ENCODE data around the gene MRPL16. TPM values are rescaled to one million over a fixed set of nuclear protein-coding genes. Genes with fewer than 3 reads are reported as not detected.
A peak's percentile ranks its signal among the peaks of the same experiment; 100 is the strongest.

MRPL16 gene
- total and polyA plus RNA-seq, 12 donors = 69.9 to 108 (median 89.2) TPM

DNA sequence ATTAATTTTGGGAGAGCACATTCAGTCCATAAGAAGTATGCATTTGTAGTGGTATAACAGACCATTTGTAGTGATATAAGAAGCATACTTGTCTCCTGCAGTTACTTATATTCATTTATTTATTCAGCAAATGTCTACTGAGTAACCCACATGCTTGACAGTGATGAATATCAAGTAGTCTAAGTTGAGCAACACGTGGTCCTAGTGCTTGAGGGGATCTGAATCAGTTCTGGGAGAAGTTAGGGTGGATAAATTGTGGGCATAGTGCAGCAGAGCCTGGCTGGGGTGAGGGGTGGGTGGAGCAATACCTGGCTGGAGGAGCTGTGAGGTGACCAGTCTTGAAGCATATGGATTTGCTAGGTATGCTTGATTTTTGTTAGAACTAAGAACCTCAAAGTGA is 31.1 kb downstream of the MRPL16 start:
- H3K4me1 ChIP-seq = peaks cover 0 to 35% (median 0%) of the 10 kb centered on the region in 9 donors
- no peaks in the 10 kb centered on the region for H3K9me3 ChIP-seq
- H3K36me3 ChIP-seq = peaks cover 0 to 45% (median 11%) of the 10 kb centered on the region in 9 donors
- ATAC-seq (no peak), DNase-seq (no peak)
- no peaks in the 10 kb centered on the region for H3K27me3 ChIP-seq
- intact Hi-C loops (cut with DNase I) = no loop called here
- H3K4me3 ChIP-seq = no peak overlapping the region
- H3K27ac ChIP-seq = no peak overlapping the region
- TF ChIP-seq, protein P1, sequence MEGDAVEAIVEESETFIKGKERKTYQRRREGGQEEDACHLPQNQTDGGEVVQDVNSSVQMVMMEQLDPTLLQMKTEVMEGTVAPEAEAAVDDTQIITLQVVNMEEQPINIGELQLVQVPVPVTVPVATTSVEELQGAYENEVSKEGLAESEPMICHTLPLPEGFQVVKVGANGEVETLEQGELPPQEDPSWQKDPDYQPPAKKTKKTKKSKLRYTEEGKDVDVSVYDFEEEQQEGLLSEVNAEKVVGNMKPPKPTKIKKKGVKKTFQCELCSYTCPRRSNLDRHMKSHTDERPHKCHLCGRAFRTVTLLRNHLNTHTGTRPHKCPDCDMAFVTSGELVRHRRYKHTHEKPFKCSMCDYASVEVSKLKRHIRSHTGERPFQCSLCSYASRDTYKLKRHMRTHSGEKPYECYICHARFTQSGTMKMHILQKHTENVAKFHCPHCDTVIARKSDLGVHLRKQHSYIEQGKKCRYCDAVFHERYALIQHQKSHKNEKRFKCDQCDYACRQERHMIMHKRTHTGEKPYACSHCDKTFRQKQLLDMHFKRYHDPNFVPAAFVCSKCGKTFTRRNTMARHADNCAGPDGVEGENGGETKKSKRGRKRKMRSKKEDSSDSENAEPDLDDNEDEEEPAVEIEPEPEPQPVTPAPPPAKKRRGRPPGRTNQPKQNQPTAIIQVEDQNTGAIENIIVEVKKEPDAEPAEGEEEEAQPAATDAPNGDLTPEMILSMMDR (IDR thresholded peaks at IDR 0.05) = no peak
- 59 to 68% methylated on average over 1 of the region's 1 CpG for WGBS, 2 donors

DNA sequence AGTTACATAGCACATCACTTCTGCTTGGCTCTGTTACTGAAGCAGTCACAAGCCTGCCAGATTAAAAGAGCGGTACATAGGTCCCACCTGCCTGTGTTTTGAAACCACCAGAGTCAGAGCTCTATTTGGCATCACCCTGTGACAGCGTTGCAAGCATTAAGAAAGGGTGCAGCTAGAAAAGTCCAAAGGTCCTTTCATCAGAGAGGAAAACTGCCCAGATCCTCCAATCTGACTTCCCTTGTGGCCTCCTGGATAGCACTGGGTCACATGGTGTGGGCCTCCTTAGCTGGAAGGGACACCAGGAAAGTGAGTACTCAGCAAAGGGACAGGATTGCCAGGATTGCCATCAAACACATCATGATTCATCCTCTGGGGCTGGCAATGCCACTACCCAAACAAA is 32.5 kb downstream of the MRPL16 start:
- intact Hi-C loops (cut with DNase I) = no loop called here
- peak in 1 of 8 donors; percentile 48 for ATAC-seq
- H3K9me3 ChIP-seq = no peaks in the 10 kb centered on the region
- no peak for DNase-seq
- WGBS, 2 donors = 78 to 86% methylated on average over 2 of the region's 2 CpGs
- TF ChIP-seq, protein P1 (IDR thresholded peaks at IDR 0.05) = no peak
- H3K36me3 ChIP-seq = peaks cover 0 to 59% (median 22%) of the 10 kb centered on the region in 9 donors
- no peaks in the 10 kb centered on the region for H3K27me3 ChIP-seq
- peaks cover 0 to 30% (median 5%) of the 10 kb centered on the region in 9 donors for H3K4me1 ChIP-seq
- no peak overlapping the region for H3K27ac ChIP-seq
- no peak overlapping the region for H3K4me3 ChIP-seq

DNA sequence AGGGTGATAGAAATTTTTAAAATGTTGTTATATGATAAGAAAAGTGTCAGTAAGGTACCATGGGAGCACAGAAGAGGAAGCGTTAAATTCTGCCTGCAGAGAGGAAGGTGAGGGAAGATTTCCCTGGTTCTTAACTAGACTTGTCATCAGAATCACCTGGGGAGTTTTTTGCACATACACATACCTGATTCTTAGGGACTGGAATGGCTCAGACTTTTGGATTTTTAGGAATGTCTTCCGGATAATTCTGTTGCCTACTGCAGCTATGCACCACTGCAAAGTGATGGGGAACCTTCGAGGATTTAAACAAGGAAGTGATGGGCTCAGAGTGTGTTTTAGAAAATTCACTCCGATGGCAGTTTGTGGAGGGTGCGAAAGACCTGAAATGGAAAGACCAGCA is 33.5 kb downstream of the MRPL16 start:
- no peak overlapping the region for H3K4me3 ChIP-seq
- ATAC-seq = no peak
- intact Hi-C loops (cut with DNase I) = no loop called here
- WGBS, 2 donors = 86 to 90% methylated on average over 5 of the region's 5 CpGs
- H3K36me3 ChIP-seq = peaks cover 0 to 61% (median 22%) of the 10 kb centered on the region in 9 donors
- no peaks in the 10 kb centered on the region for H3K27me3 ChIP-seq
- H3K4me1 ChIP-seq = peaks cover 0 to 39% (median 12%) of the 10 kb centered on the region in 9 donors
- no peak overlapping the region for H3K27ac ChIP-seq
- no peaks in the 10 kb centered on the region for H3K9me3 ChIP-seq
- no peak for DNase-seq
- TF ChIP-seq, protein P1 (IDR thresholded peaks at IDR 0.05) = no peak

DNA sequence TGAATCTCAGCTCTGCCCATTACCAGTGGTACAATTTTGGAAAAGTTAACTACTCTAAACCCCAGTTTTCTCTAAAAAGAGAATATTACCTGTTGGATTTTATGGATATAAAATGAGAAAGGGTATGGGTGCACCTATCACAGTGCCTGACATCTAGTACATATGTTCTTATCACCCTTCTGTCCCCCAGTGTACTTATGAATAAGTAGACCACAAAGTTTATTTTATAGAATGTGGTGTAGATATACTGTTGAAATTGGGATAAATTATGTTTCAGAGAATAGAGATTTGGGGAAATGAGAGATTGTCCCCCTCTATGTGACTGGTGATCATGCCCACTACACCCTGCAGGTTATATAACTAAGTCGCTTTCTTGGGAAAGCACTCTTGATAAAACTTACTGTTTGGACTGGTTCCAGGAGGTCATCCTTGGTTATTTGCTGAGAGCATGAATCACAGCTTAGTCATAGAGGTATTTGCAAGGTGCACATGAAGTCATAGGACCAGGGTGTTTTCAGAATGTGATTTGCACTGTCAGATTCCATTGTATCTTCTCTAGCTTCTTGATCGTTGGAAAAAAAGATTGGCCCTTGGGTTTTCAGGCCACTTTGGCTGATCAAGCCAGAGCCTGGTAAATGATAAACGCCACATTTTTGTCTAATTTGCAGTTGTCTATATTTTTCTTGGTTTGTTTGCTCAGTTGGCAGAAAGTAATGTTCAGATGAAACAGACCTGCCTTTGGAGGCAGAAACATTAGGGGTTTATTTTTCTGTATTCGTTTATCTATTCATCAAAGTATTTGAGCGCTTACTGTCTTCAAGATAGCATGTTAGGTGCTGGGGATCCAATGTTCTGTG is 34.1 kb downstream of the MRPL16 start:
- TF ChIP-seq, protein P1 (IDR thresholded peaks at IDR 0.05) = no peak
- H3K36me3 ChIP-seq = peaks cover 0 to 61% (median 22%) of the 10 kb centered on the region in 9 donors
- WGBS, 2 donors = 73 to 74% methylated on average over 5 of the region's 5 CpGs
- intact Hi-C loops (cut with DNase I) = no loop called here
- H3K9me3 ChIP-seq = no peaks in the 10 kb centered on the region
- no peak overlapping the region for H3K4me3 ChIP-seq
- DNase-seq = no peak
- H3K27ac ChIP-seq = no peak overlapping the region
- peak in 1 of 8 donors; percentile 13 for ATAC-seq
- H3K27me3 ChIP-seq = no peaks in the 10 kb centered on the region
- peaks cover 0 to 46% (median 16%) of the 10 kb centered on the region in 9 donors for H3K4me1 ChIP-seq

All from heart right ventricle (tissue), 16 donors.